EL (cell line): ENCODE data around the gene CLCNKA.
A peak's percentile ranks its signal among the peaks of the same experiment; 100 is the strongest.
"Not testable (repeated sequence)": the region's sequence is repeated elsewhere in the genome, so short reads cannot be mapped to it uniquely, and the experiment has no call there.

ENCODE experiments used
- DNase-seq: peaks from one replicate; pipeline ENCODE4 v3.0.0-alpha.2; 2016

The CLCNKA gene

GRCh38 chr1:15997637-15998280 lies 24.1 kb upstream of the CLCNKA start:
- DNase-seq = no peak

GRCh38 chr1:15998929-15999328 lies 22.9 kb upstream of the CLCNKA start:
- DNase-seq = no peak

GRCh38 chr1:16001274-16001673 lies 20.6 kb upstream of the CLCNKA start:
- not testable (repeated sequence) for DNase-seq

GRCh38 chr1:16005597-16005996 lies 16.2 kb upstream of the CLCNKA start:
- DNase-seq = no peak

DNA sequence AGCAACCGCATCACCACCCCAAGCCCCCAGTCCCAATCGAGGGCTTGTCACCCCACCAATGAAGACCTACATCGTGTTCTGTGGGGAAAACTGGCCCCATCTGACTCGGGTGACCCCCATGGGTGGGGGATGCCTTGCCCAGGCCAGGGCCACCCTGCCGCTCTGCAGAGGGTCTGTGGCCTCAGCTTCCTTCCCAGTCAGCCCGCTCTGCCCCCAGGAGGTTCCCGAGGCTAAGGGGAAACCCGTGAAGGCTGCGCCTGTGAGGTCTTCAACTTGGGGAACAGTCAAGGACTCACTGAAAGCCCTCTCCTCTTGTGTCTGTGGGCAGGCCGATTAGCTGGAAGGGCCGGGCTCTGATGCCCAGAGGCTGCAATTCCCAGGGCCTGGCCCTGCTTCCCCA lies 15.8 kb upstream of the CLCNKA start:
- DNase-seq = no peak

DNA sequence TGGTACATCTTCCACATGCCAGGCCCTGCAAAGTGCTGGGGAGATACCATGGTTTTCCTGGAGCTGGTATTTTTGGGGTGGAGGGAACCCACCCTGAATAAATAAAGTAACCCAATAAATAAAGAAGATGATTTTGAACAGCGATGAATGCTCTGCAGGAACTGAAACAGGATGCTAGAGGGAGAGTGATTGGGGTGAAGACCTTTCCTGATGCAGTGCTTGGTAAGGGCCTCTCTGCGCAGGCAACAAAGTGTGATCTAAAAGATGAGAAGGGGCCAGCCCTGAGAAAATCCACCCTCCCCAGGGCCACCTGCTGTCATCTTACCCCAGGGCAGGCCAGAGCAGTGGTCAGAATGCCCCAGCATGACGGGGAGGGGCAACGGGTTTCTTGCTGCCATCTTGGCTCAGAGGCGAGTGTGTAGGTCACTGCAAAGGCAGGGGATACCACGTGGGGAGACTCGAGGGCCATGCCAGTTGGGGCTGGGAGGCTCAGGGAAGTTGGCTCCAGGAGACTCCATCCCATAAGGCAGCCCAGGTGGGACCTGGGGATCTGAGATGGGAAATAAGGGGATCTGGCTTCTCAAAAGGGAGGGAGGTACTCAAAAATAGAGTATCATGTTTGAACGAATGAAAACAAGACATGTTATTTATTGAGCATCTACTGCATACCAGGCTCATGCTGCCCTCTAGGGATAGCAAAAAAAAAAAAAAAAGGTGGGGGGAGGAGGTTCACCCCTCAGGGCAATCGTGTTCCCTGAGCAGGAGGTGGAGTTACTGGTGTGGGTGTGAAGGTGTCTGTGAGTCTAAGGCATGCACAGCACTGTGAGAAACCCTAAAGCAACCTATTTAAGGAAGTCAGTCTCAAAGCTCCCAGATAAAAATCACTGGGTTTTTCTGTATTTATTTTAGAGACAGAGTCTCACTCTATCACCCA lies 15.0 kb upstream of the CLCNKA start:
- peak; percentile 45 for DNase-seq

DNA sequence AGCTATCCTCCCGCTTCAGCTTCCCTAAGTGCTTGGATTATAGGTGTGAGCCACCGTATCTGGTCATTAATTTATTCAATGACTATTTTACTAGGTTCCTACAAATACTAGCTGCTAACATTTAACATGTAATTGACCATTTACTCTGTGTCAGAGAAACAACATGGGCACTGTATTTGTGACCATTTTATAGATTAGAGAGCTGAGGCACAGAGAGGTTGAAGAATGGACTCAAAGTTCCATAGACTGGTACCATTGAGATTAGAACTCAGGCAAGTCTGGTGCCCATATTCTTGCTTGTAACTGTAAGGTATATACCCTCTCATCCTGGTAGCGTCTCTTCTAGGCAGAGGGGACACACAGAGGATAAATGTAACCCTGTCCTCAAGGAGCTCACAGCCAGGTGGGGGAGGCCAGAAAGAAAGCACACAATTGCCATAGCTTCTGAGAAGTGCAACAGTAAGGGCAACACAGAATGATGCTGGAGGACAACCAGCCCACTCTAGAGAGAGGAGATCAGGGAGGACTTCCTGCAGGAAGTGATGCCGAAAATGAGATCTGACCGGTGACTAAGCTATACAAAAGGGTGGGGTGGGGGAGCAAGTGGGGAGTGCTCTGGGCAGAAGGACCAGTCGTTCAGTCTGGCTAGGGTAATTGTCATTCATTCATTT lies 14.0 kb upstream of the CLCNKA start:
- no peak for DNase-seq

DNA sequence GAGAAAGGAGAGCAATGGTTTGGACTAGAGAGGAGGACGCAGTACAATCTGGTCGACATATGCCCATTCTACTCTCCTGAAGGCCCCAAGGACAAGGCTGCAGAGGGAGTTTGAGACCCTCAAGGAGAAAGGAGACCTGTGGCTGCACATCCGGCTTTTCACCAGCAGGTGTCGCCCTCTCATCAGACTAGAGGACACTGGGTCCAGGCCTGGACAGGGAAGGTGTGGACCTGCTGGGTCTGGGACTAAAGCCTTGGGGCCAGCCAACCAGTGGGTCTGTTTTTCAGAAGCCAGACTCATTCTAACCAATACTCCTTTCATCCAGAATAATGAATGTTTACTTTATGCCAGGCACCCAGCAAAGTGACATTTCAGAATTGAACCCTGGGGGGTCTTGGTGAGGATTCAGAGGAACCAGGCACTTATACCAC lies 12.8 kb upstream of the CLCNKA start:
- peak; percentile 74 for DNase-seq

DNA sequence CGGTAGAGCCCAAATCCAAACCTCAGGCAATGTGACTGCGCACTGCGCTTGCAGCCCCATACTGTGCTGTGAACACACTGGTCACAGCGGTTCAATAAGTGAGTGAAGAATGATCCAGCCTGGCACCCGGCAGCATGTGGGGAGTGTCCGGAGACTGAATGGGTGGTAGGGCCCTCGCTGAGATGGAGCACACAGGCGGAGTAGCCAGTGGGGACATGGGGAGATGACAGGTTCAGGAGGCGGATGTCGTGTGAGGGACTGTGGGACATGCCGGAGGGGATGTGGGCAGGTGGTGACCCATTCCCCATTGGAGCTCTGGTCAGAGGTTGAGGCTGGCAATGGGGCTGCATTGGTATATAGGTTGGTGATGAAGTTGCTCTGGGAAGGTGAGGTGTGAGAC lies 12.2 kb upstream of the CLCNKA start:
- DNase-seq = no peak

GRCh38 chr1:16010837-16011236 lies 11.0 kb upstream of the CLCNKA start:
- no peak for DNase-seq

DNA sequence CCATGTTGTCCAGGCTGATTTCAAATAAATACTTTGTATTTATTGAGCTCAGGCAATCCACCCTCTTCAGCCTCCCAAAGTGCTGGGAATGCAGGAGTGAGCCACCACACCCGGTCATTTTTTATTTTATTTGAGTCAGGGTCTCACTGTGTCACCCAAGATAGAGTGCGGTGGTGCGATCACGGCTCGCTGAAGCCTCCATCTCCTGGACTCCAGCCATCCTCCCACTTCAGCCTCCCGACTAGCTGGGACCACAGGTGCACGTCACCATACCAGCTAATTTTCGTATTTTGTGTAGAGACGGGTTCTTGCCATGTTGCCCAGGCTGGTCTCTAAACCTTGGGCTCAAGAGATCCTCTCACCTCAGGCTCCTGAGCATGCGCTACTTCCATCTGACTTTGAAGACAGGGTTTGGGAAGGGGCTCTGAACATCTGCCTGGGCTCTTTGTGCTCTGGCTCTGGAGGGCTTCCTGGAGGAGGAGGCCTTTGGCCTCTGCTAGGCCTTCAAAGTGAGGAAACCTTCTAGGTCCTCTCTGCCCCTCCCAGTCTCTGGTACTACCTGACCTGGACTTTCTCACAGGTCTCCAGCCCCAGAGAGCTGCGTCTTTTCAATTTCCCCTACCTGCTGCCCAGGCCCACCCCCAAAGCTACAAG lies 9.8 kb upstream of the CLCNKA start:
- DNase-seq = no peak

GRCh38 chr1:16012590-16013219 lies 9.1 kb upstream of the CLCNKA start:
- peak; percentile 50 for DNase-seq

DNA sequence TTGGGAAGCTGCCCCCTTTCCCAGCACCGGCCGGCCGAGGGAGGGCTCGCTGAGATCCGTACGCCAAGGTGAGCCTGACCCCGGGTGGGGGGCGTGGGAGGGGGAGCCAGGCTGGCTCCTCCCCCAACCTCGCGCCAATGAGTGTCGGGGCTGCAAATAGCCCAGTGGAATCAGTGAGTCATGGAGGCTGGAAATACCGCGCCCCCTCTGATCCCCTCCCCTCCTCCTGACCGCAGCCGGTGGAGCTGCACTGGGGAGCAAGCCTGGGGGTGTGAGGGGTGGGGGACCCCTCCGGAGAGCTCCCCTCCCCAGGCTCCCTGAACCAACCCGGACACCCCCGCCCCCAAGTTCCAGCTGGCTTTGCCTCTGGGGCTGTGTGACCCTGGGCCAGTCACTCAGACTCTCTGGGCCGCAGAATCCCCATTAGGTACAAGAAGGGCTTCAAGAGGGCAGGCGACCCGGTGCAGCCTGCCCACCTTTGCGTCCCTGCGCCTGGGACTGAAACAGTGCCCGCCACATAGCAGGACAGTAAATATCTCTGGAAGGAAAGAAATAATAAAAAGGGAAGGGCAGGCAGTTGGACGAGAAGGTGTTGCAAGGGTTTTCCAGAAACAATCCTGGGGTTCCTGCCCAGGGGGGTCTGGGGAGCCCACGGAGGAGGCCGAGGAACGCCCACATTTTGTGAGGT lies 8.5 kb upstream of the CLCNKA start:
- peak; percentile 64 for DNase-seq

- no peak for DNase-seq
Observed at GRCh38 chr1:16013908-16014258, 8.0 kb upstream of the CLCNKA start.

GRCh38 chr1:16014509-16015482 lies 7.0 kb upstream of the CLCNKA start:
- no peak for DNase-seq

DNA sequence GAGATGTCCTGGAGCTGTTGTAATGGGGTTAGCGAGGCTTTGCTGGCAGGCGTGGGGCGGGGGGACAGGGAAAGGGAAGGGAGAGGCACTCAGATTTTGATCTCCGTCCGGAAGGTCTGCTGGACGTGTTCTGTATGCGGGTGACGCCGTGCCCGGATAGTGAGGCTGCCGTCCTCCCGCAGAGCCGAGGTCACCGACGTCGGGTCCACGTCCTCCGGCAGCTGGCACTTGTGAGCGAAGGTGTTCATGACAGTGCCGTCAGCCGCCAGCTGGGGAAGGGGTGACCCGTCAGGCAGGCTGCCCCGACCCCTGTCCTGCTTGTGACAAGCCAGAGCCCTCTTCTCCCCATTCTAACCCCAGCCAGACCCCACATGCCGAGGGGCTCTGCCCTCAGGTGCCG lies 6.3 kb upstream of the CLCNKA start:
- DNase-seq = no peak

- no peak for DNase-seq
Observed at GRCh38 chr1:16015960-16016901, 5.6 kb upstream of the CLCNKA start.

DNA sequence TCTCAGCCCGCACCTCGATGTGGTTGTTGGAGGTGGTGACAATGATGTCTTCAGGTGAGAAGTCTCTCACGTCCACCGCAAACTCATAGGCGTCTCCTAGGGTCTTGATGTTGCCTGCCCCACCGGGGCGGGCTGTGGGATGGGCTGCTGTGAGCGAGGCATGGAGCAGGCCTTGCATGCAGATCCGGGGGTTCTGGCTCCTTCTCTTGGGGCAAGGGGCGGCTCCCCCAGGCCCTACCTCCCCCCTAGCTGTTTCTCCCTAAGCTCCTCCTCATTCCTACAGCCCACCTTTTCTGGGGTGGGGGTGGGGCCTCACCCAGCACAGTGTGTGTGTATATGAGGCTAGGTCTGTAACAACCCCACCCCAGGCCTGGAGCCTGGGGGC lies 4.8 kb upstream of the CLCNKA start:
- DNase-seq = no peak

DNA sequence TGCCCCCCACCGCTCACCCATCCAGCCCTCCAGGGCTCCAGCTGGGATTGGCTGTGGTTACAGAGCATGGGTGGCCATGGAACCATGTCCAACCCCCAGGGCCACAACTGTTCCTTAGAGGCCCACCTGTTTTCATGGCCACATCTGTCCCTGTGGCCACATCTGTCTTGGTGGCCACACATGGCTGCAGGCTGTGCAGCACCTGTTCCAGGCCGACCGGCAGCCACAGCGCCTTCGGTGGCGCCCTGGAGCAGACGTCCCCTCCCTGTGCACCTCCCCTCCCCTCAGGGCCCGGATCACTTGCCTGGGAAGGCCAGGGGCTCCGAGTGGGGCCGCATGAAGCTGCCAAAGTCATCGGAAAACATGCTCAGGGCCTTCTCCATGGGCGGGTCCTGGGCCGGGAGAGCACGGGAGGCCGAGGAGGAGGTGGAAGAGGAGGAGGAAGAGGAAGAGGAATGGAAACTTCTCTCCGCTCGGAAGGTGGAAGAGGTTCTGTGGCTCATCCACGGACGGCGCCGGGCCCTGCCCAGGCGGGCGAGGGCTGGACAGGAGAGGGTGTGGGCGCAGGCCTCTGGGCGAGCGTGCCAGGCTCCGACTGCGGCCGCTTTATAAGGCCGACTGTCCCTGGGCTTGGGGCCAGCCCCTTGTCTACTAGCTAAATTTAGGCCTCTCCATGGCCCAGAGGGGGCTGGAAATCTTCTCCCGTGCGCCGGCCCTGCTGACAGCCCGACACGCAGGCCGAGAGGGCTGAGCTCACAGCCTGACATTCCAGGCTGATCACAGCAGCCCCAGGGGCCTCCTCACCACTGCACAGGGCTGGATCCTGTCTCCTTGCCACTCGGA lies 4.2 kb upstream of the CLCNKA start, which contains the start of gene HSPB7:
Gene HSPB7, minus strand, starts transcription at position 583 of the 843 bp plus-strand sequence. Its CDS starts 80 bp downstream, at position 503.
- DNase-seq = peak; percentile 64
